ENCODE measurements around the gene SSX2B. TPM values are rescaled to one million over a fixed set of nuclear protein-coding genes. Genes with fewer than 3 reads are reported as not detected.
"Not testable (repeated sequence)": the region's sequence is repeated elsewhere in the genome, so short reads cannot be mapped to it uniquely, and the experiment has no call there.

Gene SSX2B
- not detected in 2 replicates for total RNA-seq
- long read RNA-seq, result 0 reads

DNA sequence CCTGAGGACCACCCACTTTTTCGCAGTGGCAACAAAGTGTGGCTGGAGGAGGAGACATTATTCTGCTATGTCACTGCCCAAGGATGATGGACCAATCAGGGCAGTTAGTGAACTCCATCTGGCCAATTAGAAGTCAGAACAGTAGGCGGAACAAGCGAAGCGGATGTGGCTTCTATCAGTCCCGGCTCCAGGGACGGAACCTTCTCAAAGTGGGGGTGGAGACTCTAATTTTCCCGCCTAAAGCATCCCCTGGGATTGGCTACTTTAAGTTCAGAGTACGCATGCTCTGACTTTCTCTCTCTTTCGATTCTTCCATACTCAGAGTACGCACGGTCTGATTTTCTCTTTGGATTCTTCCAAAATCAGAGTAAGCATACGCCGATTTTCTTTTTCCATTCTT, at the start of gene SSX2B:
TSS of gene SSX2B (plus strand) at position 301 of the 400 bp plus-strand sequence. CDS start 1,429 bp downstream, outside the sequence.
- not testable (repeated sequence) for H3K9me3 Mint-ChIP-seq (ENCODE audit: unreplicated experiment); H3K36me3 Mint-ChIP-seq (ENCODE audit: unreplicated experiment); DNase-seq (ENCODE audit: extremely low spot score, unreplicated experiment); H3K27me3 Mint-ChIP-seq (ENCODE audit: unreplicated experiment); H3K4me3 Mint-ChIP-seq (ENCODE audit: unreplicated experiment); H3K27ac Mint-ChIP-seq (ENCODE audit: unreplicated experiment); H3K4me1 Mint-ChIP-seq (ENCODE audit: unreplicated experiment)

DNA sequence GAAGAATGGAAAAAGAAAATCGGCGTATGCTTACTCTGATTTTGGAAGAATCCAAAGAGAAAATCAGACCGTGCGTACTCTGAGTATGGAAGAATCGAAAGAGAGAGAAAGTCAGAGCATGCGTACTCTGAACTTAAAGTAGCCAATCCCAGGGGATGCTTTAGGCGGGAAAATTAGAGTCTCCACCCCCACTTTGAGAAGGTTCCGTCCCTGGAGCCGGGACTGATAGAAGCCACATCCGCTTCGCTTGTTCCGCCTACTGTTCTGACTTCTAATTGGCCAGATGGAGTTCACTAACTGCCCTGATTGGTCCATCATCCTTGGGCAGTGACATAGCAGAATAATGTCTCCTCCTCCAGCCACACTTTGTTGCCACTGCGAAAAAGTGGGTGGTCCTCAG, 44.0 kb upstream of the SSX2B start, which contains the start of gene SSX2:
TSS of gene SSX2 (minus strand) at position 101 of the 400 bp plus-strand sequence. CDS start 1,429 bp downstream, outside the sequence.
- H3K27ac Mint-ChIP-seq (ENCODE audit: unreplicated experiment); H3K9me3 Mint-ChIP-seq (ENCODE audit: unreplicated experiment); H3K4me3 Mint-ChIP-seq (ENCODE audit: unreplicated experiment); H3K27me3 Mint-ChIP-seq (ENCODE audit: unreplicated experiment); H3K4me1 Mint-ChIP-seq (ENCODE audit: unreplicated experiment); DNase-seq (ENCODE audit: extremely low spot score, unreplicated experiment); H3K36me3 Mint-ChIP-seq (ENCODE audit: unreplicated experiment): not testable (repeated sequence)

DNA sequence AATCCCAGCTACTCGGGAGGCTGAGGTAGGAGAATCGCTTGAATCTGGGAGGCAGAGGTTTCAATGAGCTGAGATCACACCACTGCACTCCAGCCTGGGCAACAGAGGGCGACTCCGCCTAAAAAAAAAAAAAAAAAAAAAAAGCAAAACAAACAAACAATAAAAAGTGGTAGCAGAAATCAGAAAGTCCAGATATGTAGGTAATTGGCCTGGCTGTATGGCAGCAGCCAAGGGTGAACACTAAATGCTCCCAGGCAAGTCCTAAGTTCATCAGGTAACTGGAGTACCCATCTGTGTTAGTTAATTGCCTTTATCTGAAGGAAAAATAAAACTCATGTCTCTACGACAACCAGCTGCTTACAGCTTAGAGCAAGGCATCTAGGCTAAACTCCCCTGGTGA, 14.9 kb downstream of the SSX2B start:
- not testable (repeated sequence) for DNase-seq (ENCODE audit: extremely low spot score, unreplicated experiment); H3K27ac Mint-ChIP-seq (ENCODE audit: unreplicated experiment); H3K9me3 Mint-ChIP-seq (ENCODE audit: unreplicated experiment); H3K36me3 Mint-ChIP-seq (ENCODE audit: unreplicated experiment); H3K4me3 Mint-ChIP-seq (ENCODE audit: unreplicated experiment); H3K27me3 Mint-ChIP-seq (ENCODE audit: unreplicated experiment); H3K4me1 Mint-ChIP-seq (ENCODE audit: unreplicated experiment)

- DNase-seq (ENCODE audit: extremely low spot score, unreplicated experiment); H3K4me1 Mint-ChIP-seq (ENCODE audit: unreplicated experiment): not testable (repeated sequence)
These were observed 22.5 kb downstream of the SSX2B start for GRCh38 chrX:52773504-52773903.

DNA sequence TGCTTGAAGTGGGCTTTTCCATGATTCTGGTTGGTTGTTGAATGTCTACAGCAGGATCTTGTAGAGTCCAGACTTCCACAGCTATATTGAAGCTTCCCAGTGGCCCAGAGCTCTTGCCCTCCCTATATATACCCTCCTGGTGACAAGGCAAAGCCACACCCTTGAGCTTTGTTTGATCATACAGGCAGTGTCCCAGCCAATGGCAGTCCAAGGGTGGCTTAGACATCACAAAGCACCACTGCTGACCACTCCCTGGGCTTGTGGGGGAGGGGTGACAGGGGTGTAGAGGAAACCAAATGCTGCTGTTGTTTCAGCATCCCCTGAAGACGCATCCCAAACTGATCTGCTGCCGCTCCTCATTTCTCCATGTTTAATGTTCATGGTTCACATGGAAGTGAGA, 46.3 kb downstream of the SSX2B start, which contains the start of gene SPANXN5:
TSS of gene SPANXN5 (minus strand) at position 101 of the 400 bp plus-strand sequence. CDS start at position 22, 79 bp downstream.
- H3K9me3 Mint-ChIP-seq (ENCODE audit: unreplicated experiment); H3K4me1 Mint-ChIP-seq (ENCODE audit: unreplicated experiment); H3K4me3 Mint-ChIP-seq (ENCODE audit: unreplicated experiment); H3K36me3 Mint-ChIP-seq (ENCODE audit: unreplicated experiment); H3K27ac Mint-ChIP-seq (ENCODE audit: unreplicated experiment); DNase-seq (ENCODE audit: extremely low spot score, unreplicated experiment); H3K27me3 Mint-ChIP-seq (ENCODE audit: unreplicated experiment): not testable (repeated sequence)

More at GRCh38 chrX:52773504-52773903, 22.5 kb downstream of the SSX2B start:
- not testable (repeated sequence) for H3K9me3 Mint-ChIP-seq (ENCODE audit: unreplicated experiment); H3K36me3 Mint-ChIP-seq (ENCODE audit: unreplicated experiment); H3K27ac Mint-ChIP-seq (ENCODE audit: unreplicated experiment); H3K27me3 Mint-ChIP-seq (ENCODE audit: unreplicated experiment); H3K4me3 Mint-ChIP-seq (ENCODE audit: unreplicated experiment)

DNA sequence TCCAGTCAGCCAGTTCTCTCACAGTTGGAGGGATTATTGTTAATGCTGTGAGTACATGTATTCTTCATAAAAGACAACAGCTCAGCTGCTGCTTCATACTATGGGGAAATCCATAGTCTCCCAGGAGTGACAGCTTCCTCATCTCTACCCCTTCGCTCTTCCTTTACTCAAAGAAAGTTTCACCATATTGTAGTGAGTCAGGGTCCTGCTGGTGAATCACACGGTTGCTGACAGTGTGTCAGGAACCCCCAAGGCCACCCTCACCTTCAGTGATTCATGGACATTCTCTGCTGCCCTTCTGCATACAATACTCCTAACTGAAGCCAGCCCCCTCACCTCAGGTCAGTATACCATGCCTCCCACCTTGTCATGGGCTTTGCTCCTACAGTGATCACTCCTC, 53.8 kb downstream of the SSX2B start:
- DNase-seq (ENCODE audit: extremely low spot score, unreplicated experiment); H3K4me1 Mint-ChIP-seq (ENCODE audit: unreplicated experiment); H3K9me3 Mint-ChIP-seq (ENCODE audit: unreplicated experiment); H3K27ac Mint-ChIP-seq (ENCODE audit: unreplicated experiment); H3K27me3 Mint-ChIP-seq (ENCODE audit: unreplicated experiment); H3K36me3 Mint-ChIP-seq (ENCODE audit: unreplicated experiment); H3K4me3 Mint-ChIP-seq (ENCODE audit: unreplicated experiment): not testable (repeated sequence)

Other genes starting within 250 kb of the SSX2B start
- gene XAGE1B, start 234.2 kb upstream of the SSX2B start, total RNA-seq, result not detected in 2 replicates
- not detected in 2 replicates for gene SSX7, start 96.4 kb upstream of the SSX2B start, total RNA-seq
- not detected in 2 replicates for gene SSX2, start 44.1 kb upstream of the SSX2B start, total RNA-seq
- gene SPANXN5, start 46.2 kb downstream of the SSX2B start, total RNA-seq, result not detected in 2 replicates
- gene XAGE5, start 60.0 kb downstream of the SSX2B start, total RNA-seq, result not detected in 2 replicates
- gene XAGE3, start 116.8 kb downstream of the SSX2B start, total RNA-seq, result not detected in 2 replicates
- 20.7 and 24.6 TPM in 2 replicates for gene FAM156B, start 146.1 kb downstream of the SSX2B start, total RNA-seq
- 23.9 and 27.4 TPM in 2 replicates for gene FAM156A, start 207.3 kb downstream of the SSX2B start, total RNA-seq

Measured in osteocyte (in vitro differentiated cells).